HUES6 (cell line): ENCODE measurements around the gene BCAR1.

Experiments
- H3K27ac ChIP-seq: 2 replicates; pipeline ENCODE4 v1.7.0; 2013; ENCODE audit warnings: low read depth, mild to moderate bottlenecking, low read length, inconsistent platforms
- H3K27me3 ChIP-seq: 2 replicates; pipeline ENCODE4 v1.6.1; 2013; ENCODE audit warnings: low read length; ENCODE audit not compliant: control insufficient read depth, insufficient read depth
- H3K36me3 ChIP-seq: 2 replicates; pipeline ENCODE4 v1.6.1; 2013; ENCODE audit warnings: low read length; ENCODE audit not compliant: control insufficient read depth, insufficient read depth
- H3K4me1 ChIP-seq: 2 replicates; pipeline ENCODE4 v1.6.1; 2013; ENCODE audit warnings: low read length; ENCODE audit not compliant: control insufficient read depth, insufficient read depth
- H3K4me3 ChIP-seq: 2 replicates; pipeline ENCODE4 v1.5.1; 2013; ENCODE audit warnings: low read depth, low read length
- H3K9ac ChIP-seq: one replicate; pipeline ENCODE4 v1.6.1; 2013; ENCODE audit warnings: mild to moderate bottlenecking, low read length
- H3K9me3 ChIP-seq: 2 replicates; pipeline ENCODE4 v1.6.1; 2013; ENCODE audit warnings: low read depth, low read length; ENCODE audit not compliant: control insufficient read depth, insufficient read depth

The BCAR1 gene

GRCh38 chr16:75238132-75238852 is 13.1 kb downstream of the BCAR1 start:
- Histone ChIP-seq H3K4me1 (peaks cover 27% of the 10 kb centered on the region; the same call in 1 of the 2 replicates), H3K36me3 (peaks cover 89% of the 10 kb centered on the region), H3K9ac (peak overlapping the region; percentile 12), H3K27me3 (no peaks in the 10 kb centered on the region), H3K27ac (peak overlapping the region; percentile 55), H3K9me3 (no peaks in the 10 kb centered on the region), H3K4me3 (no peak overlapping the region)

- H3K4me3 ChIP-seq: no peak overlapping the region
- H3K9ac ChIP-seq: peak overlapping the region; percentile 12
- no peaks in the 10 kb centered on the region for H3K27me3 ChIP-seq
- peaks cover 27% of the 10 kb centered on the region; the same call in 1 of the 2 replicates for H3K4me1 ChIP-seq
- no peaks in the 10 kb centered on the region for H3K9me3 ChIP-seq
- H3K36me3 ChIP-seq: peaks cover 89% of the 10 kb centered on the region
- peak overlapping the region; percentile 55 for H3K27ac ChIP-seq
Measured at GRCh38 chr16:75237398-75238131, 13.9 kb downstream of the BCAR1 start.

- no peak overlapping the region for H3K9ac ChIP-seq
- H3K27ac ChIP-seq: no peak overlapping the region
- peaks cover 87% of the 10 kb centered on the region for H3K36me3 ChIP-seq
- no peak overlapping the region for H3K4me3 ChIP-seq
- no peaks in the 10 kb centered on the region for H3K9me3 ChIP-seq
- peaks cover 27% of the 10 kb centered on the region; the same call in 1 of the 2 replicates for H3K4me1 ChIP-seq
- no peaks in the 10 kb centered on the region for H3K27me3 ChIP-seq
Measured at GRCh38 chr16:75236736-75237397, 14.6 kb downstream of the BCAR1 start.

GRCh38 chr16:75236232-75236631 is 15.2 kb downstream of the BCAR1 start:
- Histone ChIP-seq H3K9ac (no peak overlapping the region), H3K4me1 (peaks cover 27% of the 10 kb centered on the region; the same call in 1 of the 2 replicates), H3K27me3 (no peaks in the 10 kb centered on the region), H3K36me3 (peaks cover 85% of the 10 kb centered on the region), H3K27ac (no peak overlapping the region), H3K9me3 (no peaks in the 10 kb centered on the region), H3K4me3 (no peak overlapping the region)

- Histone ChIP-seq H3K9ac (no peak overlapping the region), H3K4me1 (peaks cover 22% of the 10 kb centered on the region; the same call in 1 of the 2 replicates), H3K4me3 (no peak overlapping the region), H3K27ac (no peak overlapping the region), H3K36me3 (peaks cover 83% of the 10 kb centered on the region), H3K9me3 (no peaks in the 10 kb centered on the region), H3K27me3 (no peaks in the 10 kb centered on the region)
Measured at GRCh38 chr16:75235721-75236193, 15.7 kb downstream of the BCAR1 start.

GRCh38 chr16:75234856-75235696 is 16.3 kb downstream of the BCAR1 start:
- H3K9ac ChIP-seq: no peak overlapping the region
- H3K4me3 ChIP-seq: no peak overlapping the region
- no peaks in the 10 kb centered on the region for H3K27me3 ChIP-seq
- no peaks in the 10 kb centered on the region for H3K9me3 ChIP-seq
- no peak overlapping the region for H3K27ac ChIP-seq
- H3K36me3 ChIP-seq: peaks cover 83% of the 10 kb centered on the region
- peaks cover 20% of the 10 kb centered on the region; the same call in 1 of the 2 replicates for H3K4me1 ChIP-seq

- H3K4me1 ChIP-seq: peaks cover 5% of the 10 kb centered on the region; the same call in 1 of the 2 replicates
- H3K36me3 ChIP-seq: peaks cover 87% of the 10 kb centered on the region
- no peak overlapping the region for H3K27ac ChIP-seq
- no peak overlapping the region for H3K4me3 ChIP-seq
- no peaks in the 10 kb centered on the region for H3K27me3 ChIP-seq
- H3K9me3 ChIP-seq: no peaks in the 10 kb centered on the region
- no peak overlapping the region for H3K9ac ChIP-seq
Measured at GRCh38 chr16:75233611-75233938, 17.8 kb downstream of the BCAR1 start.

GRCh38 chr16:75231570-75231969 is 19.9 kb downstream of the BCAR1 start:
- Histone ChIP-seq H3K4me1 (no peaks in the 10 kb centered on the region), H3K27me3 (no peaks in the 10 kb centered on the region), H3K4me3 (no peak overlapping the region), H3K27ac (no peak overlapping the region), H3K9ac (no peak overlapping the region), H3K9me3 (no peaks in the 10 kb centered on the region), H3K36me3 (peaks cover 82% of the 10 kb centered on the region)

- H3K36me3 ChIP-seq: peaks cover 72% of the 10 kb centered on the region
- no peak overlapping the region for H3K27ac ChIP-seq
- H3K4me1 ChIP-seq: no peaks in the 10 kb centered on the region
- no peaks in the 10 kb centered on the region for H3K9me3 ChIP-seq
- no peak overlapping the region for H3K9ac ChIP-seq
- no peaks in the 10 kb centered on the region for H3K27me3 ChIP-seq
- no peak overlapping the region for H3K4me3 ChIP-seq
Measured at GRCh38 chr16:75230471-75231110, 20.8 kb downstream of the BCAR1 start.
